Nephron progenitor cell (in vitro differentiated cells): Measurements from ENCODE around the gene ZNF212.

Source experiments
- DNase-seq: peaks from one replicate; pipeline ENCODE4 v3.0.0; 2021
- H3K27ac Mint-ChIP-seq: 2 replicates; pipeline ENCODE4 v1.8.0; 2021; ENCODE audit warnings: mild to moderate bottlenecking, moderate library complexity, mixed read lengths
- H3K27me3 Mint-ChIP-seq: 2 replicates; pipeline ENCODE4 v1.8.0; 2021; ENCODE audit warnings: mild to moderate bottlenecking, low read depth, mixed read lengths; ENCODE audit not compliant: poor library complexity
- H3K36me3 Mint-ChIP-seq: 2 replicates; pipeline ENCODE4 v1.8.0; 2021; ENCODE audit warnings: low read depth, mixed read lengths
- H3K4me1 Mint-ChIP-seq: 2 replicates; pipeline ENCODE4 v1.8.0; 2021; ENCODE audit warnings: mixed read lengths
- H3K4me3 Mint-ChIP-seq: 2 replicates; pipeline ENCODE4 v1.8.0; 2021; ENCODE audit warnings: mild to moderate bottlenecking, moderate library complexity, mixed read lengths
- H3K9me3 Mint-ChIP-seq: 2 replicates; pipeline ENCODE4 v1.8.0; 2021; ENCODE audit warnings: mild to moderate bottlenecking, moderate library complexity, mixed read lengths
- CTCF ChIP-seq: fragments of 200-600 bp; sonication (generic); IDR thresholded peaks from 2 replicates; pipeline ENCODE4 v1.5.0; 2021; ENCODE audit warnings: antibody characterized with exemption

ZNF212 gene

GRCh38 chr7:149283321-149283720, 43.9 kb downstream of the ZNF212 start:
- H3K36me3 Mint-ChIP-seq: peaks cover 37% of the 10 kb centered on the region
- H3K4me1 Mint-ChIP-seq: peaks cover 12% of the 10 kb centered on the region
- H3K27me3 Mint-ChIP-seq: peaks cover 30% of the 10 kb centered on the region
- TF ChIP-seq CTCF: no peak
- no peak overlapping the region for H3K27ac Mint-ChIP-seq
- no peaks in the 10 kb centered on the region for H3K9me3 Mint-ChIP-seq
- H3K4me3 Mint-ChIP-seq: no peak overlapping the region
- no peak for DNase-seq

GRCh38 chr7:149284343-149284742, 44.9 kb downstream of the ZNF212 start:
- Mint-ChIP-seq H3K9me3 (no peaks in the 10 kb centered on the region), H3K27ac (no peak overlapping the region), H3K36me3 (peaks cover 27% of the 10 kb centered on the region), H3K27me3 (peaks cover 30% of the 10 kb centered on the region), H3K4me3 (peak overlapping the region; percentile 64), H3K4me1 (peaks cover 12% of the 10 kb centered on the region)
- TF ChIP-seq CTCF: no peak
- DNase-seq: no peak

GRCh38 chr7:149284850-149285585, 45.6 kb downstream of the ZNF212 start:
- no peak for TF ChIP-seq CTCF
- H3K27me3 Mint-ChIP-seq: peaks cover 30% of the 10 kb centered on the region
- no peaks in the 10 kb centered on the region for H3K9me3 Mint-ChIP-seq
- H3K27ac Mint-ChIP-seq: no peak overlapping the region
- H3K4me1 Mint-ChIP-seq: peaks cover 12% of the 10 kb centered on the region
- DNase-seq: peak; percentile 98
- peak overlapping the region; percentile 92 for H3K4me3 Mint-ChIP-seq
- peaks cover 22% of the 10 kb centered on the region for H3K36me3 Mint-ChIP-seq

- no peaks in the 10 kb centered on the region for H3K9me3 Mint-ChIP-seq
- peak; percentile 52 for DNase-seq
- H3K4me3 Mint-ChIP-seq: peak overlapping the region; percentile 92
- H3K4me1 Mint-ChIP-seq: peaks cover 12% of the 10 kb centered on the region
- TF ChIP-seq CTCF: no peak
- peaks cover 30% of the 10 kb centered on the region for H3K27me3 Mint-ChIP-seq
- H3K36me3 Mint-ChIP-seq: peaks cover 20% of the 10 kb centered on the region
- no peak overlapping the region for H3K27ac Mint-ChIP-seq
Observed at GRCh38 chr7:149285603-149286002, 46.2 kb downstream of the ZNF212 start.

GRCh38 chr7:149286811-149287400, 47.5 kb downstream of the ZNF212 start:
- peaks cover 12% of the 10 kb centered on the region for H3K36me3 Mint-ChIP-seq
- DNase-seq: no peak
- H3K4me1 Mint-ChIP-seq: peaks cover 12% of the 10 kb centered on the region
- peaks cover 30% of the 10 kb centered on the region for H3K27me3 Mint-ChIP-seq
- no peak overlapping the region for H3K27ac Mint-ChIP-seq
- no peak overlapping the region for H3K4me3 Mint-ChIP-seq
- H3K9me3 Mint-ChIP-seq: no peaks in the 10 kb centered on the region
- no peak for TF ChIP-seq CTCF

- no peak for DNase-seq
- H3K9me3 Mint-ChIP-seq: no peaks in the 10 kb centered on the region
- peaks cover 8% of the 10 kb centered on the region for H3K36me3 Mint-ChIP-seq
- no peak overlapping the region for H3K4me3 Mint-ChIP-seq
- no peak overlapping the region for H3K27ac Mint-ChIP-seq
- TF ChIP-seq CTCF: no peak
- H3K27me3 Mint-ChIP-seq: peaks cover 30% of the 10 kb centered on the region
- H3K4me1 Mint-ChIP-seq: peaks cover 12% of the 10 kb centered on the region
Observed at GRCh38 chr7:149287622-149288021, 48.2 kb downstream of the ZNF212 start.
